HepG2 (cell line): ENCODE results near the gene DIAPH1. TPM values are rescaled to one million over a fixed set of nuclear protein-coding genes. Genes with fewer than 3 reads are reported as not detected.

ENCODE experiments used
- CCDC6 ChIP-seq: sonication (generic); formaldehyde crosslinking; IDR thresholded peaks from 2 replicates; pipeline ENCODE4 v1.8.1; 2022; ENCODE audit warnings: mild to moderate bottlenecking, missing genetic modification reagents, moderate library complexity
- DMAP1 ChIP-seq: IDR thresholded peaks from 2 replicates; pipeline ENCODE4 v1.6.1; 2016
- FIP1L1 ChIP-seq: fragments of 200-400 bp; formaldehyde crosslinking; IDR thresholded peaks from 2 replicates; pipeline ENCODE4 v1.6.1; 2018; ENCODE audit warnings: low read depth, mild to moderate bottlenecking, low read length, moderate library complexity, borderline replicate concordance; ENCODE audit not compliant: insufficient read depth
- GTF3A ChIP-seq: sonication (generic); formaldehyde crosslinking; conservative IDR thresholded peaks from 2 replicates; pipeline ENCODE4 v1.4.0; 2020; ENCODE audit warnings: mild to moderate bottlenecking, missing genetic modification reagents
- IRF1 ChIP-seq: sonication (generic); formaldehyde crosslinking; IDR thresholded peaks from 2 replicates; pipeline ENCODE4 v1.4.0; 2020; ENCODE audit warnings: low read depth, mild to moderate bottlenecking, missing genetic modification reagents
- ISX ChIP-seq: sonication (generic); formaldehyde crosslinking; conservative IDR thresholded peaks from 2 replicates; pipeline ENCODE4 v1.5.0; 2020; ENCODE audit warnings: missing genetic modification reagents
- KMT2B ChIP-seq: IDR thresholded peaks from 2 replicates; pipeline ENCODE4 v1.6.1; 2016; ENCODE audit warnings: missing genetic modification reagents, missing compliant biosample characterization
- NFRKB ChIP-seq: fragments of 450-650 bp; IDR thresholded peaks from 2 replicates; pipeline ENCODE4 v1.6.1; 2017
- PLSCR1 ChIP-seq: sonication (generic); formaldehyde crosslinking; IDR thresholded peaks from 2 replicates; pipeline ENCODE4 v1.5.0; 2020; ENCODE audit warnings: missing genetic modification reagents, mild to moderate bottlenecking, borderline replicate concordance
- REST ChIP-seq, 2 experiments: IDR thresholded peaks; 2 replicates each; pipeline ENCODE4 v1.6.1; 2011 to 2012; ENCODE audit warnings: low read length in 2 of 2, borderline replicate concordance in 1 of 2, low read depth in 1 of 2, mild to moderate bottlenecking in 1 of 2, moderate library complexity in 1 of 2
- THAP8 ChIP-seq: sonication (generic); formaldehyde crosslinking; IDR thresholded peaks from 2 replicates; pipeline ENCODE4 v1.5.1; 2020; ENCODE audit warnings: missing genetic modification reagents, mild to moderate bottlenecking, borderline replicate concordance
- ZFP36 ChIP-seq: fragments of 150-350 bp; IDR thresholded peaks from 2 replicates; pipeline ENCODE4 v1.6.1; 2018; ENCODE audit warnings: borderline replicate concordance, low read length, low read depth; ENCODE audit not compliant: partially characterized antibody
- ZNF101 ChIP-seq: sonication (generic); formaldehyde crosslinking; IDR thresholded peaks from 2 replicates; pipeline ENCODE4 v1.4.0; 2020; ENCODE audit warnings: mild to moderate bottlenecking, low read depth, missing genetic modification reagents, borderline replicate concordance
- ZNF441 ChIP-seq: sonication (generic); formaldehyde crosslinking; IDR thresholded peaks from 2 replicates; pipeline ENCODE4 v1.7.0; 2021; ENCODE audit warnings: missing genetic modification reagents, borderline replicate concordance
- ZNF501 ChIP-seq: sonication (generic); formaldehyde crosslinking; IDR thresholded peaks from 2 replicates; pipeline ENCODE4 v1.5.1; 2020; ENCODE audit warnings: mild to moderate bottlenecking, moderate library complexity, missing genetic modification reagents
- ZNF549 ChIP-seq: sonication (generic); formaldehyde crosslinking; IDR thresholded peaks from 2 replicates; pipeline ENCODE4 v1.5.0; 2020; ENCODE audit warnings: missing genetic modification reagents
- ZNF577 ChIP-seq: sonication (generic); formaldehyde crosslinking; IDR thresholded peaks from 2 replicates; pipeline ENCODE4 v1.4.0; 2020; ENCODE audit warnings: mild to moderate bottlenecking, low read depth, missing genetic modification reagents, borderline replicate concordance
- ZNF674 ChIP-seq: sonication (generic); formaldehyde crosslinking; IDR thresholded peaks from 2 replicates; pipeline ENCODE4 v1.5.0; 2020; ENCODE audit warnings: low read depth, mild to moderate bottlenecking, missing genetic modification reagents
- ZNF747 ChIP-seq: sonication (generic); formaldehyde crosslinking; IDR thresholded peaks from 2 replicates; pipeline ENCODE4 v1.8.1; 2023; ENCODE audit warnings: missing genetic modification reagents, mild to moderate bottlenecking, borderline replicate concordance
- ZNF841 ChIP-seq: sonication (generic); formaldehyde crosslinking; IDR thresholded peaks from 2 replicates; pipeline ENCODE4 v1.8.1; 2023; ENCODE audit warnings: missing genetic modification reagents, borderline replicate concordance
- polyA plus RNA-seq, 8 experiments: library from polyadenylated mRNA; depleted of rRNA in 3 of 8; stranded (reverse) in 7 of 8; unstranded in 1 of 8; fragments of >200 nt; fragmentation: Illumina TruSeq in 4 of 8; extraction: Trizol in 4 of 8; gene quantifications; 2 replicates each; pipeline versions ENCODE4 v1.2.1 to v1.2.3, GENCODE V29; 2011 to 2016; ENCODE audit warnings: low read depth in 4 of 8, missing spikeins in 1 of 8, mixed read lengths in 1 of 8; ENCODE audit not compliant: insufficient read depth in 1 of 8
- total RNA-seq, 5 experiments: library from RNA; depleted of rRNA; stranded (reverse); fragments of >200 nt; fragmentation: Illumina TruSeq; extraction: Trizol; gene quantifications; 2 replicates each; pipeline ENCODE4 v1.2.3, GENCODE V29; 2016; ENCODE audit warnings: low read depth in 1 of 5

The DIAPH1 gene
- total and polyA plus RNA-seq, 2 of the 13 experiments (the other 11 are each of a cell fraction or from before 2014, with no cell fraction given): 25.1 to 33.9 TPM

GRCh38 chr5:141637123-141637766, 18.4 kb upstream of the DIAPH1 start (continued):
- TF ChIP-seq THAP8 (CRISPR knock-in tag) (peak; percentile 57; the same call in 1 of the 2 replicates), ZNF549 (no peak), KMT2B (CRISPR knock-in tag) (0 out of 2 replicates have a peak, but pooled peaks have one; percentile 25), ZNF101 (CRISPR knock-in tag) (no peak), ZNF841 (CRISPR knock-in tag) (no peak), FIP1L1 (0 out of 2 replicates have a peak, but pooled peaks have one; percentile 19), ISX (CRISPR knock-in tag) (no peak; the same call in 1 of the 2 replicates), CCDC6 (0 out of 2 replicates have a peak, but pooled peaks have one; percentile 5), ZNF674 (CRISPR knock-in tag) (no peak), IRF1 (CRISPR knock-in tag) (no peak; the same call in 1 of the 2 replicates), GTF3A (CRISPR knock-in tag) (peak; percentile 75; the same call in 1 of the 2 replicates), DMAP1 (peak; percentile 29; the same call in 1 of the 2 replicates), ZFP36 (no peak), REST (IDR thresholded peaks at IDR 0.05; ENCODE audit: borderline replicate concordance in 1 of 2, low read depth in 1 of 2, low read length in 2 of 2) (no peak), ZNF747 (peak; percentile 41; the same call in 1 of the 2 replicates), ZNF441 (CRISPR knock-in tag) (0 out of 2 replicates have a peak, but pooled peaks have one; percentile 54), ZNF577 (CRISPR knock-in tag) (no peak), NFRKB (no peak), PLSCR1 (CRISPR knock-in tag) (no peak), ZNF501 (peak; percentile 92)
